ENCODE results near the gene P4HA3.

GRCh38 chr11:74316772-74317505 is 5.5 kb upstream of the P4HA3 start:
- no peak for TF ChIP-seq CTCF (IDR thresholded peaks at IDR 0.05; ENCODE audit: insufficient read depth, low read length)
- no peak for TF ChIP-seq POLR2AphosphoS5 (IDR thresholded peaks at IDR 0.05; ENCODE audit: low read depth)
